HG03521 (cell line): ENCODE results near the gene HEMGN.
"Not testable (repeated sequence)": the region's sequence is repeated elsewhere in the genome, so short reads cannot be mapped to it uniquely, and the experiment has no call there.

Experiments used
- ATAC-seq: cut with Tn5 transposase; IDR thresholded peaks from one replicate; pipeline ENCODE4 v1.9.1; 2021; ENCODE audit warnings: mild to moderate bottlenecking, moderate library complexity; ENCODE audit not compliant: unreplicated experiment

Gene HEMGN

DNA sequence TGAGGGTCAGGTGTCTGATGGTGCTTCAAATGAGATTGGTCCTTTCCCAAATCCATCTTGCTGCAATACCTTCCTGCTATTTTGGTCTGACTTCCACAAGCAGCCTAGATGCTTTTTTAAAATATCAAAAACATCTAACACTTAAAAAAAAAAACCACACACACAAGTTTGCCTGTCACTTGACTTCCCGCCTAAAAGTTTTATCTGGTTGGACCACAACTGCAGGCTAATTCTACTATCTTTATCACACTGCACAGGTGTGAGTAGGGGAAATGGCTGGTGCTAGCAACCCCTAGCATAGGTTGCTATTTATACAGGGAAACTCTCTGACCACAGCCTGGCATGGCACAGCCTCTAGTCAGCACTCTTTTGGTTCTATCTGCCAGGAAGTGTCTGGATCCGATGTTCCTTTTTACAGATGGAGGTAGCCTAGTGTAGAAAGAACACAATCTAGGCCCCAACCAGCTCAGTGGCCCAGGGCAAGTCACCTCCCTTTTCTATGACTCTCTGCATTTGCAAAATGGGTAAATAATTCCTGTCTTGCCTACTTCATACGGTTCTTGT lies at the start of gene HEMGN:
TSS of gene HEMGN (minus strand) at position 92 of the 564 bp plus-strand sequence. CDS start at position 56, 36 bp downstream.
- no peak for ATAC-seq

GRCh38 chr9:97987487-97987886 lies 49.5 kb upstream of the HEMGN start:
- no peak for ATAC-seq

- ATAC-seq = peak; percentile 0
Measured at GRCh38 chr9:97985058-97985861, 47.3 kb upstream of the HEMGN start.

GRCh38 chr9:97984188-97985057 lies 46.5 kb upstream of the HEMGN start:
- peak; percentile 29 for ATAC-seq

- peak; percentile 6 for ATAC-seq
Measured at GRCh38 chr9:97983589-97984187, 45.7 kb upstream of the HEMGN start.

GRCh38 chr9:97982683-97983588 lies 45.0 kb upstream of the HEMGN start, which contains the start of gene ANP32B:
Gene ANP32B, plus strand, starts transcription at chr9:97983341. Its CDS starts 215 bp downstream, at chr9:97983556.
- ATAC-seq = peak; percentile 54

- ATAC-seq = no peak
Measured at GRCh38 chr9:97981846-97982682, 44.1 kb upstream of the HEMGN start.

- no peak for ATAC-seq
Measured at GRCh38 chr9:97980918-97981845, 43.2 kb upstream of the HEMGN start.

DNA sequence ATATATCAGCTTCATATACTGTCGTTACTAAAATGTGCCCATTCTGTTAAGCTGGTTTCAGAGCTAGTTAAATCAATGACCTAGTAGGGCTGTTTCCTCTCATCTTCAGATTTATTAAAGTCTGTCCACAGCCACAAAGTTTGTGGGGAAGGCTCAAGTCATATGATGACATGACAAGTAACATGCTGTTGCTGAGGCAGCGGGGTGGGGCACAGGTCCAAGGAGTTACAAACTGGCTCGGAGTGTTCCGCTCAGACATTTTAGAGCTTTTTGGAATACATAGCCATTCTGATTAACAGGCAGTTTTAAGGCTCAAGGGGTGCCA lies 42.5 kb upstream of the HEMGN start:
- no peak for ATAC-seq

- ATAC-seq = no peak
Measured at GRCh38 chr9:97979788-97980478, 42.0 kb upstream of the HEMGN start.

DNA sequence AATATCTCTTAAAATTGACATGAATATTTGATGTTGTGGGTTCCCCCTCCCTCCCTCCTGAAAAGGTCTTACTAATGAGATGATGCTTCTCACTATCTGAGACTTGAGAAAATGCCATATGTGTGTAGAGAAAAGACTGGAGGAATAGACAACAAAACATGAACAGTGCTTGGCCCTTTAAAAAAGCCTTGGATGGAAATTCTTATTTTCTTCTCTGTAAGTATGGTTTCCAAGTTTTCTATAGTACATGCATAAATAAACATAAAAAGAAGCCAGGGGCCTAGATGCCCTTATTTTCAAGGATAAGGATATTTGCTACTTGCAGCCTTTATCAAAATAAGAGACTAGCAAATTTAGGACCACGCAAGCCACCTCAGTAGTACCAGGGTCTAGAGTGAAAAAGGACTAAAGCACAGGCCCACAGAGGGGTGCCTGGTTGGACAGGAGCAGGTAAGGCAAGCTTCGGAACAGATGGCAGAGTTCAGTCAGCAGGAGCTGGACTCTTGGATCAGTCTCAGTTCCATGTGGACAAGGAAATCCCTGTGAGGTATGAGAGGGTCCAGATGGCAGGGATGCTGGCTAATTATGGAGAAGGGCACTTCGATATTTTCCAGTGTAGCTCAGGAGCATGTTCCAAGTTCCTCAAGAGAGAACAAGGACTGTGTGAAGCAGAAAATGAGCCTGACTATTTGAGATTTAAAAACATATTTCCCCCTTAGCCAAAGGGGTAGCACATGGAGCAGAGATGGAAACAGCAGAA lies 40.6 kb upstream of the HEMGN start:
- ATAC-seq = no peak

- ATAC-seq = not testable (repeated sequence)
Measured at GRCh38 chr9:97976633-97977032, 38.7 kb upstream of the HEMGN start.

DNA sequence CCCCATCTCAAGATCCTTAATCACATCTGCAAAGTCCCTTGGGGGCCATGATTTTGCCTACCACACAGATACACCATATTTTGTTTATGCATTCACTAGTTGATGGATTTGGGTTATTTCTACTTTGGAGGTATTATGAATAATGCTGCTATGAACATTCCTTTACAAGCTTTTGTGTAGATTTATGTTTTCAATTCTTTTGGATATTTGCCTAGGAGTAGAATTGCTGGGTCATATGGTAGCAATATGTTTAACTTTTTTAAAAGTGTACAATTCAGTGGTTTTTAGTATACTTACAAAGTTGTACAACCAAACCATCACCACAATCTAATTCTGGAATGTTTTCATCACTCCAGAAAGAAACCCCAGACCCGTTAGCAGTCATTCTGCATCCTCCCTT lies 37.4 kb upstream of the HEMGN start:
- no peak for ATAC-seq

- no peak for ATAC-seq
Measured at GRCh38 chr9:97972753-97973152, 34.8 kb upstream of the HEMGN start.

DNA sequence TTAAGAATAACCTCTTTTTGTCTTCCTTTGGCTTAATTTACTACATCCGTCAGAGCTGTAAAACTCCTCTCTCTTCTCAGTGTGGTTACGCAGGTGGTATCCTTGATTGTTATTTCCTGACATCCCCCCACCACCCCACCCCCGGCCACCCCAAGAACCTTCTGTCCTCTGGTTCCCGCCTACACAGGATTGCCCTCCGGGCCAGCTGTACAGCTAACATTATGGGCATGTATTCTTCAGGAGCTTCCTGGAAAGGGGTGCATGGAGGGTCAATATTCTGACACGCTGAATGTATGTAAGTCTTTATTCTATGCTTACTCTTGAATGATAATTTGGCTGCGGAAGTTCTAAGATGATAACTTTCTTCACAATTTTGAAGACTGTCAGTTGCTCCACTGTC lies 32.2 kb upstream of the HEMGN start:
- no peak for ATAC-seq

DNA sequence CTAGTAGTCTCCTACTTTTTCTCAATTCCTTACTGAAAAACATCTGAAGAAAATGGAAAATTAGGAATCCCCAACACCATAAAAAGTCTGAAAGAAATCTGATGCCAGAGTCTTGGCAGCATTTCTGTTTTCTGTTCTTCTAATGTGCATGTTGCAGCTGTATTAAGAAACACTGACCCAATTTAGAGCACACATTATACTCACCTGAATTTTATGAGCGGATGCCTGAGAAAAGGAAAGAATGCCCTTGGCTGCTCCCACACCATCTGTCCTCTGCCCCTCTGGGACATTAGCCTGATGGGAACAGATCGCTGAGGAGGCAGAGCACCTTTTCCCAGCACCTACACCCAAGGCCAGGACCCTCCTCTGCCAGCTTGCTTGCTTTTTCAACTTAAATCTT lies 31.0 kb upstream of the HEMGN start:
- ATAC-seq = no peak

- ATAC-seq = no peak
Measured at GRCh38 chr9:97966493-97966892, 28.5 kb upstream of the HEMGN start.
